GM12878 (cell line): ENCODE data around the gene RAF1. TPM values are rescaled to one million over a fixed set of nuclear protein-coding genes. Genes with fewer than 3 reads are reported as not detected.

Experiments
- ATAC-seq: fragments of 200-7000 bp; cut with Tn5 transposase; 3 replicates; pipeline ENCODE4 v1.9.1; 2020; ENCODE audit warnings: mild to moderate bottlenecking, moderate library complexity
- BruUV-seq: library from RNA; stranded (reverse); fragments of 400-500 nt; replicated peaks from 2 replicates; lab custom pipeline; 2021; lab: Mats Ljungman, UMichigan
- CTCF ChIA-PET: fragments of 300-600 bp; sonication (Branson Sonifier 250); formaldehyde crosslinking; extraction: SDS; loops from one replicate; lab custom pipeline; 2021; ENCODE audit warnings: inconsistent platforms; lab: Yijun Ruan, JAX
- POLR2A ChIA-PET: fragments of 350-600 bp; formaldehyde crosslinking; extraction: SDS; loops from one replicate; lab custom pipeline; 2021; ENCODE audit warnings: inconsistent platforms; lab: Charles Lee
- RAD21 ChIA-PET: fragments of 300-600 bp; sonication (Branson Sonifier 250); formaldehyde crosslinking; loops from one replicate; lab custom pipeline; 2023; ENCODE audit warnings: antibody characterized with exemption; ENCODE audit not compliant: unreplicated experiment; lab: Charles Lee
- SMC1A ChIA-PET: fragments of 300-600 bp; sonication (Branson Sonifier 250); formaldehyde crosslinking; loops from one replicate; lab custom pipeline; 2023; ENCODE audit not compliant: unreplicated experiment, uncharacterized antibody; lab: Charles Lee
- DNase-seq: peaks from one replicate; pipeline ENCODE4 v3.0.0-alpha.2; 2011; ENCODE audit warnings: low read depth, low spot score
- FAIRE-seq: peaks from 3 replicates; lab custom pipeline; 2011; peaks lifted over from hg19 to GRCh38; lab: Jason Lieb, UNC
- H2AFZ ChIP-seq: 2 replicates; pipeline ENCODE4 v1.6.0; 2011; ENCODE audit warnings: low read depth, low read length, control low read depth; ENCODE audit not compliant: control insufficient read depth
- H3K27ac ChIP-seq: 2 replicates; pipeline ENCODE4 v1.5.1; 2011; ENCODE audit warnings: control low read depth; ENCODE audit not compliant: control insufficient read depth, insufficient read depth
- H3K27me3 ChIP-seq, 2 experiments: replicated peaks in 1 of 2; 2 replicates each; pipeline versions ENCODE4 v1.6.0 to v1.6.1; 2011; ENCODE audit warnings: low read length in 1 of 2; ENCODE audit not compliant: control insufficient read depth in 2 of 2, insufficient read depth in 2 of 2
- H3K36me3 ChIP-seq, 2 experiments: 2 replicates each; pipeline ENCODE4 v1.5.1; 2011; ENCODE audit warnings: low read length in 1 of 2; ENCODE audit not compliant: control insufficient read depth in 2 of 2, insufficient read depth in 2 of 2
- H3K4me1 ChIP-seq: 2 replicates; pipeline ENCODE4 v1.6.1; 2011; ENCODE audit warnings: mild to moderate bottlenecking, low read length, moderate library complexity, mixed read lengths; ENCODE audit not compliant: control insufficient read depth, insufficient read depth
- H3K4me2 ChIP-seq: 2 replicates; pipeline ENCODE4 v1.6.0; 2011; ENCODE audit warnings: control low read depth; ENCODE audit not compliant: control insufficient read depth, insufficient read depth
- H3K4me3 ChIP-seq: fragments of 200-600 bp; sonication (generic); 2 replicates; pipeline ENCODE4 v1.5.1; 2016
- H3K79me2 ChIP-seq: 2 replicates; pipeline ENCODE4 v1.6.0; 2011; ENCODE audit warnings: low read length; ENCODE audit not compliant: control insufficient read depth, insufficient read depth
- H3K9ac ChIP-seq: 2 replicates; pipeline ENCODE4 v1.8.0; 2011; ENCODE audit warnings: low read length, control low read depth, mixed read lengths; ENCODE audit not compliant: control insufficient read depth, insufficient read depth
- H3K9me3 ChIP-seq: replicated peaks from 3 replicates; pipeline ENCODE4 v1.5.1; 2011; ENCODE audit warnings: mild to moderate bottlenecking, low read length; ENCODE audit not compliant: control insufficient read depth, insufficient read depth
- H4K20me1 ChIP-seq: 2 replicates; pipeline ENCODE4 v1.6.0; 2011; ENCODE audit not compliant: control insufficient read depth, insufficient read depth
- ASH2L ChIP-seq: fragments of 300-600, 200-600 bp; sonication (generic); IDR thresholded peaks from 2 replicates; pipeline ENCODE4 v1.6.1; 2017; ENCODE audit warnings: low read depth, mild to moderate bottlenecking, borderline replicate concordance
- ATF3 ChIP-seq: IDR thresholded peaks from 2 replicates; pipeline ENCODE4 v1.6.1; 2011; ENCODE audit warnings: low read depth, mild to moderate bottlenecking, low read length, moderate library complexity, borderline replicate concordance; ENCODE audit errors: extremely low read depth
- BACH1 ChIP-seq: fragments of 450-650 bp; IDR thresholded peaks from 2 replicates; pipeline ENCODE4 v1.6.1; 2017; ENCODE audit warnings: mild to moderate bottlenecking, borderline replicate concordance
- BHLHE40 ChIP-seq, 2 experiments: fragments of 450-650 bp in 1 of 2; IDR thresholded peaks; 2 replicates each; pipeline ENCODE4 v1.6.1; 2011 to 2017; ENCODE audit warnings: low read depth in 2 of 2, borderline replicate concordance in 1 of 2, improper control_type of control experiment in 1 of 2, low read length in 1 of 2, mild to moderate bottlenecking in 1 of 2
- E2F4 ChIP-seq: IDR thresholded peaks from 2 replicates; pipeline ENCODE4 v1.6.1; 2012; ENCODE audit warnings: low read depth, low read length, improper control_type of control experiment
- EP300 ChIP-seq, 2 experiments: fragments of 150-350 bp in 1 of 2; IDR thresholded peaks; 2 replicates each; pipeline ENCODE4 v1.6.1; 2011 to 2012; ENCODE audit warnings: low read depth in 2 of 2, low read length in 2 of 2, borderline replicate concordance in 1 of 2, improper control_type of control experiment in 1 of 2, inconsistent platforms in 1 of 2; ENCODE audit not compliant: control insufficient read depth in 1 of 2
- FOXM1 ChIP-seq: IDR thresholded peaks from 2 replicates; pipeline ENCODE4 v1.6.1; 2012; ENCODE audit warnings: low read depth, mild to moderate bottlenecking, inconsistent platforms, low read length, moderate library complexity
- KAT2A ChIP-seq: conservative IDR thresholded peaks from 2 replicates; pipeline ENCODE4 v1.6.1; 2011; ENCODE audit warnings: low read depth, low read length; ENCODE audit not compliant: control insufficient read depth
- MEF2B ChIP-seq: fragments of 450-650 bp; IDR thresholded peaks from 2 replicates; pipeline ENCODE4 v1.6.1; 2018; ENCODE audit warnings: mild to moderate bottlenecking, moderate library complexity; ENCODE audit not compliant: partially characterized antibody, poor library complexity, severe bottlenecking
- NFXL1 ChIP-seq: fragments of 450-650 bp; IDR thresholded peaks from 2 replicates; pipeline ENCODE4 v1.6.1; 2017; ENCODE audit warnings: antibody characterized with exemption, mild to moderate bottlenecking, borderline replicate concordance
- NR2C2 ChIP-seq: IDR thresholded peaks from 2 replicates; pipeline ENCODE4 v1.6.1; 2011; ENCODE audit warnings: borderline replicate concordance, low read depth; ENCODE audit not compliant: control insufficient read depth, insufficient read length
- PAX5 ChIP-seq: IDR thresholded peaks from 2 replicates; pipeline ENCODE4 v1.6.1; 2011; ENCODE audit warnings: low read depth, low read length, borderline replicate concordance
- RB1 ChIP-seq: fragments of 450-650 bp; formaldehyde crosslinking; IDR thresholded peaks from 2 replicates; pipeline ENCODE4 v1.6.1; 2017; ENCODE audit warnings: mild to moderate bottlenecking, borderline replicate concordance
- RFX5 ChIP-seq: IDR thresholded peaks from 2 replicates; pipeline ENCODE4 v1.6.1; 2011; ENCODE audit warnings: low read depth, low read length, improper control_type of control experiment
- RUNX3 ChIP-seq: IDR thresholded peaks from 2 replicates; pipeline ENCODE4 v1.6.1; 2012; ENCODE audit warnings: low read length, inconsistent platforms
- SREBF1 ChIP-seq: IDR thresholded peaks from 2 replicates; pipeline ENCODE4 v1.6.1; 2012; ENCODE audit warnings: mild to moderate bottlenecking, low read length
- SREBF2 ChIP-seq: IDR thresholded peaks from 2 replicates; pipeline ENCODE4 v1.6.1; 2012; ENCODE audit warnings: mild to moderate bottlenecking, low read length
- ZZZ3 ChIP-seq: IDR thresholded peaks from 2 replicates; pipeline ENCODE4 v1.6.1; 2011; ENCODE audit warnings: low read depth; ENCODE audit not compliant: control insufficient read depth, insufficient read length
- WGBS: methylation state at CpG from one replicate; pipeline ENCODE4 v1.1.6; 2016; ENCODE audit warnings: low lambda C conversion rate; ENCODE audit not compliant: insufficient replicate concordance, insufficient coverage; ENCODE audit errors: missing lambda C conversion rate; 5-methylcytosine and 5-hydroxymethylcytosine counted together
- in situ Hi-C: fragments of 300-500 bp; cut with MboI; formaldehyde crosslinking; loops from 9 replicates; pipeline ENCODE4 v1.14.3; 2018; ENCODE audit warnings: mixed read lengths
- intact Hi-C: fragments of 100-400 bp; cut with micrococcal nuclease; formaldehyde crosslinking; loops from one replicate; pipeline ENCODE4 v1.14.2; 2022; ENCODE audit not compliant: unreplicated experiment
- polyA plus RNA-seq, 11 experiments: library from polyadenylated mRNA; depleted of rRNA in 4 of 11; unstranded in 6 of 11; stranded (reverse) in 5 of 11; fragments of >200 nt; fragmentation: Nextera tagmentation in 4 of 11; fragmentation: Illumina TruSeq in 1 of 11; extraction: Ambion mirVana in 4 of 11; extraction: Trizol in 1 of 11; gene quantifications; 1 replicate in 1 of 11; 2 replicates in 10 of 11; pipeline versions ENCODE4 v1.2.1 to v1.2.3, GENCODE V29; 2011 to 2016; ENCODE audit warnings: inconsistent platforms in 2 of 11, missing spikeins in 2 of 11, low read depth in 1 of 11
- total RNA-seq, 4 experiments: library from RNA; depleted of rRNA in 3 of 4; stranded (reverse); fragments of >200 nt in 3 of 4; fragmentation: Illumina TruSeq in 1 of 4; extraction: Trizol in 1 of 4; gene quantifications; 2 replicates each; pipeline versions ENCODE4 v1.2.1 to v1.2.3, GENCODE V29; 2013 to 2021

Gene RAF1
- total and polyA plus RNA-seq, 10 of the 15 experiments (the other 5 are each of a cell fraction or from before 2014, with no cell fraction given) = 20.4 to 151 (median 77.8) TPM

GRCh38 chr3:12700800-12701199, 36.9 kb upstream of the RAF1 start:
- 2% methylated on average over 2 of the region's 2 CpGs for WGBS
- POLR2A ChIA-PET = no interaction called here
- no TSS peak for BruUV-seq

GRCh38 chr3:12695916-12696315, 32.0 kb upstream of the RAF1 start:
- no peak overlapping the region for H2AFZ ChIP-seq
- no peaks in the 10 kb centered on the region for H4K20me1 ChIP-seq
- DNase-seq (no peak), FAIRE-seq (no peak), ATAC-seq (no peak)
- intact Hi-C loops = no loop called here
- no peaks in the 10 kb centered on the region for H3K9me3 ChIP-seq
- CTCF ChIA-PET = interaction anchor here (1.0 kb wide), 2 partner anchors 9 to 11 kb away, joined by 3 read pairs; no protein-coding TSS in a partner anchor
- no peak overlapping the region for H3K27ac ChIP-seq
- H3K4me2 ChIP-seq = no peak overlapping the region
- H3K9ac ChIP-seq = no peak overlapping the region
- BruUV-seq = no TSS peak
- POLR2A ChIA-PET = no interaction called here
- 47% methylated on average over 2 of the region's 2 CpGs for WGBS
- H3K79me2 ChIP-seq = no peaks in the 10 kb centered on the region
- SMC1A ChIA-PET = no interaction called here
- H3K4me3 ChIP-seq = no peak overlapping the region
- H3K27me3 ChIP-seq = no peaks in the 10 kb centered on the region
- in situ Hi-C loops = no loop called here
- no peaks in the 10 kb centered on the region for H3K36me3 ChIP-seq
- no peaks in the 10 kb centered on the region for H3K4me1 ChIP-seq
- RAD21 ChIA-PET = interaction anchor here (0.7 kb wide), 1 partner anchor 142 kb away, joined by 3 read pairs; no protein-coding TSS in a partner anchor
- TF ChIP-seq BACH1 (no peak), FOXM1 (no peak), PAX5 (no peak), RUNX3 (no peak), ASH2L (no peak), E2F4 (no peak), MEF2B (no peak), EP300 (IDR thresholded peaks at IDR 0.05; ENCODE audit: borderline replicate concordance in 1 of 2, control insufficient read depth in 1 of 2, low read depth in 2 of 2, low read length in 2 of 2) (no peak), NR2C2 (no peak), RB1 (no peak), ZZZ3 (no peak), RFX5 (no peak), NFXL1 (no peak), ATF3 (no peak), SREBF2 (no peak), SREBF1 (no peak), KAT2A (no peak)

More at GRCh38 chr3:12700800-12701199, 36.9 kb upstream of the RAF1 start:
- no peaks in the 10 kb centered on the region for H3K36me3 ChIP-seq
- no peak for DNase-seq
- ChIA-PET CTCF (interaction anchor here (1.6 kb wide), 1 partner anchor 24 kb away, joined by 4 read pairs; no protein-coding TSS in a partner anchor), RAD21 (no interaction called here), SMC1A (no interaction called here)
- H3K9ac ChIP-seq = no peak overlapping the region
- H3K27me3 ChIP-seq = no peaks in the 10 kb centered on the region
- no peak overlapping the region for H3K27ac ChIP-seq
- no peak for ATAC-seq
- in situ Hi-C loops = loop anchor here (25.0 kb wide), 1 partner anchor 563 kb away; no protein-coding TSS in a partner anchor
- TF ChIP-seq BHLHE40 (IDR thresholded peaks at IDR 0.05; ENCODE audit: borderline replicate concordance in 1 of 2, low read depth in 2 of 2, low read length in 1 of 2) = no peak
- no peaks in the 10 kb centered on the region for H3K4me1 ChIP-seq
- H2AFZ ChIP-seq = no peak overlapping the region
- FAIRE-seq = no peak
- no peak overlapping the region for H3K4me3 ChIP-seq
- intact Hi-C loops = no loop called here
- H3K79me2 ChIP-seq = no peaks in the 10 kb centered on the region
- H3K4me2 ChIP-seq = no peak overlapping the region
- no peaks in the 10 kb centered on the region for H4K20me1 ChIP-seq
- no peaks in the 10 kb centered on the region for H3K9me3 ChIP-seq
